Neural progenitor cell (in vitro differentiated cells): ENCODE measurements around the gene SLC25A13. TPM values are rescaled to one million over a fixed set of nuclear protein-coding genes. Genes with fewer than 3 reads are reported as not detected.

Experiments used
- DNase-seq: peaks from one replicate; pipeline ENCODE4 v3.0.0-alpha.2; 2016; ENCODE audit warnings: low spot score
- H2AFZ ChIP-seq: fragments of 200-600 bp; sonication (generic); replicated peaks from 2 replicates; pipeline ENCODE4 v1.6.1; 2016; ENCODE audit warnings: antibody characterized with exemption
- H3F3A ChIP-seq: fragments of 200-600 bp; sonication (generic); 2 replicates; pipeline ENCODE4 v1.6.1; 2016; ENCODE audit warnings: antibody characterized with exemption, low read depth
- H3K27ac ChIP-seq: fragments of 200-600 bp; sonication (generic); 2 replicates; pipeline ENCODE4 v1.5.1; 2016; ENCODE audit warnings: mild to moderate bottlenecking
- H3K27me3 ChIP-seq: fragments of 200-600 bp; sonication (generic); 2 replicates; pipeline ENCODE4 v1.6.1; 2016; ENCODE audit warnings: mild to moderate bottlenecking, moderate library complexity
- H3K36me3 ChIP-seq: fragments of 200-600 bp; sonication (generic); 2 replicates; pipeline ENCODE4 v1.5.1; 2016
- H3K4me1 ChIP-seq: fragments of 200-600 bp; sonication (generic); 2 replicates; pipeline ENCODE4 v1.6.1; 2016; ENCODE audit warnings: mixed run types
- H3K4me2 ChIP-seq: fragments of 200-600 bp; sonication (generic); 2 replicates; pipeline ENCODE4 v1.6.1; 2016
- H3K4me3 ChIP-seq: fragments of 200-600 bp; sonication (generic); 2 replicates; pipeline ENCODE4 v1.5.1; 2016
- H3K79me2 ChIP-seq: fragments of 200-600 bp; sonication (generic); 2 replicates; pipeline ENCODE4 v1.6.1; 2016; ENCODE audit warnings: low read depth
- H3K9ac ChIP-seq: fragments of 200-600 bp; sonication (generic); 2 replicates; pipeline ENCODE4 v1.6.1; 2016
- H3K9me3 ChIP-seq: fragments of 200-600 bp; sonication (generic); 2 replicates; pipeline ENCODE4 v1.5.1; 2016; ENCODE audit warnings: low read depth
- H4K20me1 ChIP-seq: fragments of 200-600 bp; sonication (generic); 2 replicates; pipeline ENCODE4 v1.6.1; 2016; ENCODE audit warnings: low read depth
- H3K27ac Mint-ChIP-seq: 3 replicates; pipeline ENCODE4 v1.8.0; 2021; ENCODE audit warnings: mixed read lengths
- H3K27me3 Mint-ChIP-seq: 2 replicates; pipeline ENCODE4 v1.8.0; 2022; ENCODE audit warnings: low read depth, mild to moderate bottlenecking, inconsistent platforms, moderate library complexity, mixed read lengths; ENCODE audit not compliant: insufficient read depth
- H3K36me3 Mint-ChIP-seq: 3 replicates; pipeline ENCODE4 v1.8.0; 2021; ENCODE audit warnings: mixed read lengths
- H3K4me1 Mint-ChIP-seq: 3 replicates; pipeline ENCODE4 v1.8.0; 2021; ENCODE audit warnings: mixed read lengths
- H3K4me3 Mint-ChIP-seq: 3 replicates; pipeline ENCODE4 v1.8.0; 2021; ENCODE audit warnings: mild to moderate bottlenecking, moderate library complexity, mixed read lengths
- H3K9me3 Mint-ChIP-seq: 3 replicates; pipeline ENCODE4 v1.8.0; 2020; ENCODE audit warnings: mixed read lengths
- CTCF ChIP-seq: fragments of 200-600 bp; sonication (generic); IDR thresholded peaks from 2 replicates; pipeline ENCODE4 v1.5.1; 2017; ENCODE audit warnings: antibody characterized with exemption, mild to moderate bottlenecking
- EZH2 ChIP-seq: fragments of 200-600 bp; sonication (generic); IDR thresholded peaks from 2 replicates; pipeline ENCODE4 v1.6.1; 2017; ENCODE audit warnings: antibody characterized with exemption, mild to moderate bottlenecking, moderate library complexity
- EZH2phosphoT487 ChIP-seq: fragments of 200-600 bp; sonication (generic); IDR thresholded peaks from 2 replicates; pipeline ENCODE4 v1.6.1; 2017; ENCODE audit warnings: antibody characterized with exemption
- total RNA-seq: library from RNA; depleted of rRNA; stranded (reverse); fragments of >200 nt; gene quantifications from 2 replicates; pipeline ENCODE4 v1.2.3, GENCODE V29; 2015; ENCODE audit warnings: low replicate concordance

The SLC25A13 gene
- total RNA-seq, 1 donor from 2014 or later, result 83.3 TPM

DNA sequence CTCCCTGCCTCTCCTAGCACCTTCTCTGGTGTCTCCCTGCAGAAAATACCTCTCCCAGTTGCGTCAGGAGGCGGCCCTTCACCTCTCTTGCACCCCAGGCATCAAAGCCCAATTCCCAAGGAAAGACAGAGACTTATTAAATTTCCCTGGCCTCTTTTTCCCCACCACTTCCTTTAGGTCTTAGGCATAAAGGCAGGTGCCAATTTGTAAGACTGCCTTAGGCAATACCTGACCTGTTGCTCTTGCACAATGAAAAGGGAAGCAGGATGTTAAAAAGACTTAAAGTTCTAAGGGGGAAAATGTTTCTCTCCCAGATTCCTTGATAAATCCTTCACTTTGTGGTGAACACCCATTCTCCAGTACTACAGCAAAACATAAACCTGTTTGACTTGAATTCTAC lies 186.7 kb downstream of the SLC25A13 start:
- H3K4me3 Mint-ChIP-seq, result no peak overlapping the region

GRCh38 chr7:96131525-96131924 lies 190.4 kb downstream of the SLC25A13 start:
- H3K9me3 ChIP-seq, result no peaks in the 10 kb centered on the region
- H4K20me1 ChIP-seq, result no peaks in the 10 kb centered on the region
- H3K79me2 ChIP-seq, result no peaks in the 10 kb centered on the region
- no peak overlapping the region for H3K9ac ChIP-seq
- H3K4me1 ChIP-seq, result peaks cover 48% of the 10 kb centered on the region
- peaks cover 9% of the 10 kb centered on the region for H3K36me3 Mint-ChIP-seq
- no peak overlapping the region for H3K4me3 Mint-ChIP-seq
- H3K4me3 ChIP-seq, result no peak overlapping the region
- no peak overlapping the region for H3K27ac Mint-ChIP-seq
- H2AFZ ChIP-seq, result no peak overlapping the region
- H3K9me3 Mint-ChIP-seq, result no peaks in the 10 kb centered on the region
- DNase-seq, result peak; percentile 27
- H3K27me3 ChIP-seq, result no peaks in the 10 kb centered on the region
- H3K27me3 Mint-ChIP-seq, result no peaks in the 10 kb centered on the region
- H3K4me2 ChIP-seq, result no peak overlapping the region
- H3K27ac ChIP-seq, result no peak overlapping the region
- H3K36me3 ChIP-seq, result no peaks in the 10 kb centered on the region
- H3F3A ChIP-seq, result peaks cover 5% of the 10 kb centered on the region
- H3K4me1 Mint-ChIP-seq, result peaks cover 26% of the 10 kb centered on the region
- TF ChIP-seq EZH2 (no peak), EZH2phosphoT487 (no peak), CTCF (peak; percentile 37)

More for the DNA sequence above, 186.7 kb downstream of the SLC25A13 start:
- Histone ChIP-seq H4K20me1 (no peaks in the 10 kb centered on the region), H3K9me3 (no peaks in the 10 kb centered on the region), H2AFZ (no peak overlapping the region), H3K4me2 (no peak overlapping the region), H3K9ac (no peak overlapping the region), H3F3A (peaks cover 9% of the 10 kb centered on the region), H3K27ac (no peak overlapping the region), H3K36me3 (peaks cover 3% of the 10 kb centered on the region), H3K4me1 (peaks cover 23% of the 10 kb centered on the region), H3K79me2 (no peaks in the 10 kb centered on the region), H3K27me3 (no peaks in the 10 kb centered on the region), H3K4me3 (no peak overlapping the region)
- Mint-ChIP-seq H3K4me1 (peaks cover 7% of the 10 kb centered on the region), H3K27me3 (no peaks in the 10 kb centered on the region), H3K27ac (no peak overlapping the region), H3K36me3 (peaks cover 17% of the 10 kb centered on the region), H3K9me3 (no peaks in the 10 kb centered on the region)
- DNase-seq, result no peak
- no peak for TF ChIP-seq CTCF
- TF ChIP-seq EZH2, result no peak
- TF ChIP-seq EZH2phosphoT487, result no peak

GRCh38 chr7:96127746-96128145 lies 194.2 kb downstream of the SLC25A13 start:
- Histone ChIP-seq H3K9me3 (no peaks in the 10 kb centered on the region), H3K79me2 (no peaks in the 10 kb centered on the region), H3F3A (peaks cover 6% of the 10 kb centered on the region), H3K27ac (no peak overlapping the region), H3K27me3 (no peaks in the 10 kb centered on the region), H3K4me1 (peaks cover 45% of the 10 kb centered on the region), H3K9ac (no peak overlapping the region), H3K36me3 (no peaks in the 10 kb centered on the region), H3K4me2 (peak overlapping the region; percentile 31), H3K4me3 (no peak overlapping the region), H4K20me1 (no peaks in the 10 kb centered on the region), H2AFZ (no peak overlapping the region)
- peaks cover 6% of the 10 kb centered on the region for H3K36me3 Mint-ChIP-seq
- no peaks in the 10 kb centered on the region for H3K27me3 Mint-ChIP-seq
- TF ChIP-seq CTCF (no peak), EZH2 (no peak), EZH2phosphoT487 (no peak)
- H3K4me1 Mint-ChIP-seq, result peaks cover 28% of the 10 kb centered on the region
- peak; percentile 70 for DNase-seq
- H3K4me3 Mint-ChIP-seq, result no peak overlapping the region
- H3K9me3 Mint-ChIP-seq, result no peaks in the 10 kb centered on the region
- H3K27ac Mint-ChIP-seq, result no peak overlapping the region
